ENCODE results near the gene CPVL.

Gene CPVL

GRCh38 chr7:29122759-29123158, 23.6 kb downstream of the CPVL start:
- TF ChIP-seq CTCF (IDR thresholded peaks at IDR 0.05; ENCODE audit: low read depth, low read length): no peak
- no peaks in the 10 kb centered on the region for H3K27me3 ChIP-seq (ENCODE audit: insufficient read depth, low read depth, severe bottlenecking)
- no peak for DNase-seq
- H3K27ac ChIP-seq: no peak overlapping the region
- H3K36me3 ChIP-seq: no peaks in the 10 kb centered on the region
- H3K4me3 ChIP-seq (ENCODE audit: low read depth, low read length): no peak overlapping the region
- no peaks in the 10 kb centered on the region for H3K9me3 ChIP-seq (ENCODE audit: severe bottlenecking)

GRCh38 chr7:29122081-29122480, 24.3 kb downstream of the CPVL start:
- no peak for TF ChIP-seq CTCF (IDR thresholded peaks at IDR 0.05; ENCODE audit: low read depth, low read length)
- Histone ChIP-seq H3K36me3 (no peaks in the 10 kb centered on the region), H3K27me3 (ENCODE audit: insufficient read depth, low read depth, severe bottlenecking) (no peaks in the 10 kb centered on the region), H3K9me3 (ENCODE audit: severe bottlenecking) (no peaks in the 10 kb centered on the region), H3K27ac (no peak overlapping the region), H3K4me3 (ENCODE audit: low read depth, low read length) (no peak overlapping the region)
- no peak for DNase-seq

- no peaks in the 10 kb centered on the region for H3K9me3 ChIP-seq (ENCODE audit: severe bottlenecking)
- no peak for DNase-seq
- H3K4me3 ChIP-seq (ENCODE audit: low read depth, low read length): no peak overlapping the region
- no peak overlapping the region for H3K27ac ChIP-seq
- H3K27me3 ChIP-seq (ENCODE audit: insufficient read depth, low read depth, severe bottlenecking): peaks cover 2% of the 10 kb centered on the region
- H3K36me3 ChIP-seq: no peaks in the 10 kb centered on the region
- TF ChIP-seq CTCF (IDR thresholded peaks at IDR 0.05; ENCODE audit: low read depth, low read length): no peak
These were observed 25.4 kb downstream of the CPVL start for GRCh38 chr7:29120955-29121354.

GRCh38 chr7:29119538-29119937, 26.8 kb downstream of the CPVL start:
- H3K27ac ChIP-seq: no peak overlapping the region
- no peak for TF ChIP-seq CTCF (IDR thresholded peaks at IDR 0.05; ENCODE audit: low read depth, low read length)
- H3K4me3 ChIP-seq (ENCODE audit: low read depth, low read length): no peak overlapping the region
- peaks cover 11% of the 10 kb centered on the region for H3K27me3 ChIP-seq (ENCODE audit: insufficient read depth, low read depth, severe bottlenecking)
- DNase-seq: no peak
- no peaks in the 10 kb centered on the region for H3K9me3 ChIP-seq (ENCODE audit: severe bottlenecking)
- no peaks in the 10 kb centered on the region for H3K36me3 ChIP-seq

GRCh38 chr7:29116361-29117200, 29.8 kb downstream of the CPVL start:
- Histone ChIP-seq H3K36me3 (no peaks in the 10 kb centered on the region), H3K27ac (no peak overlapping the region), H3K9me3 (ENCODE audit: severe bottlenecking) (peaks cover 7% of the 10 kb centered on the region), H3K27me3 (ENCODE audit: insufficient read depth, low read depth, severe bottlenecking) (peaks cover 11% of the 10 kb centered on the region), H3K4me3 (ENCODE audit: low read depth, low read length) (no peak overlapping the region)
- no peak for TF ChIP-seq CTCF (IDR thresholded peaks at IDR 0.05; ENCODE audit: low read depth, low read length)
- DNase-seq: no peak

- Histone ChIP-seq H3K27me3 (ENCODE audit: insufficient read depth, low read depth, severe bottlenecking) (peaks cover 11% of the 10 kb centered on the region), H3K9me3 (ENCODE audit: severe bottlenecking) (peaks cover 15% of the 10 kb centered on the region), H3K27ac (no peak overlapping the region), H3K36me3 (no peaks in the 10 kb centered on the region), H3K4me3 (ENCODE audit: low read depth, low read length) (no peak overlapping the region)
- no peak for TF ChIP-seq CTCF (IDR thresholded peaks at IDR 0.05; ENCODE audit: low read depth, low read length)
- DNase-seq: no peak
These were observed 30.6 kb downstream of the CPVL start for GRCh38 chr7:29115753-29116152.

Data from WERI-Rb-1 (cell line).